HCT116 (cell line): ENCODE results near the gene PSMB7. TPM values are rescaled to one million over a fixed set of nuclear protein-coding genes. Genes with fewer than 3 reads are reported as not detected.

ENCODE experiments used
- ATAC-seq: fragments of 200-7000 bp; cut with Tn5 transposase; 2 replicates; pipeline ENCODE4 v1.9.1; 2020; ENCODE audit warnings: mild to moderate bottlenecking, moderate library complexity
- BruUV-seq: library from RNA; stranded (reverse); fragments of 400-500 nt; replicated peaks from 2 replicates; lab custom pipeline; 2021; lab: Mats Ljungman, UMichigan
- CTCF ChIA-PET: fragments of 300-600 bp; sonication (Branson Sonifier 250); formaldehyde crosslinking; loops from one replicate; lab custom pipeline; 2021; ENCODE audit warnings: antibody characterized with exemption; lab: Charles Lee
- POLR2A ChIA-PET: fragments of 300-600, 350-600 bp; sonication (Branson Sonifier 250); formaldehyde crosslinking; loops from one replicate; lab custom pipeline; 2021; ENCODE audit warnings: antibody characterized with exemption; lab: Charles Lee
- RAD21 ChIA-PET, 2 experiments: fragments of 300-600 bp; sonication (Branson Sonifier 250); formaldehyde crosslinking; loops; one replicate each; lab custom pipeline; 2023; ENCODE audit warnings: low total read pairs in 2 of 2; ENCODE audit not compliant: uncharacterized antibody in 2 of 2, unreplicated experiment in 2 of 2, low non-redundant PET in 1 of 2; lab: Charles Lee
- DNase-seq: peaks from one replicate; pipeline ENCODE4 v3.0.0-alpha.2; 2010; ENCODE audit warnings: low read depth, low spot score
- H2AFZ ChIP-seq: fragments of 200-600 bp; shearing (Covaris generic), sonication (generic); 2 replicates; pipeline ENCODE4 v1.6.1; 2017; ENCODE audit warnings: low read depth, mixed run types, mixed read lengths, antibody characterized with exemption, low read length; ENCODE audit not compliant: poor library complexity, severe bottlenecking
- H3K27ac ChIP-seq: 2 replicates; pipeline ENCODE4 v1.5.1; 2012; ENCODE audit warnings: low read depth, low read length
- H3K27me3 ChIP-seq: fragments of 200-600 bp; sonication (generic); 2 replicates; pipeline ENCODE4 v1.6.1; 2016; ENCODE audit warnings: mixed run types, low read length, mixed read lengths; ENCODE audit not compliant: insufficient read depth
- H3K36me3 ChIP-seq, 2 experiments: fragments of 200-500 bp in 1 of 2; fragments of 200-600 bp in 1 of 2; sonication (Bioruptor generic) in 1 of 2; sonication (generic) in 1 of 2; 2 replicates each; pipeline versions ENCODE4 v1.5.1 to v1.6.1; 2014 to 2016; ENCODE audit warnings: low read length in 2 of 2, inconsistent platforms in 1 of 2, mixed read lengths in 1 of 2, mixed run types in 1 of 2; ENCODE audit not compliant: insufficient read depth in 2 of 2, control insufficient read depth in 1 of 2
- H3K4me1 ChIP-seq, 2 experiments: fragments of 200-600 bp in 1 of 2; sonication (generic) in 1 of 2; 2 replicates each; pipeline versions ENCODE4 v1.5.1 to v1.6.1; 2012 to 2017; ENCODE audit warnings: low read length in 2 of 2, inconsistent platforms in 1 of 2, mild to moderate bottlenecking in 1 of 2, mixed read lengths in 1 of 2, mixed run types in 1 of 2, moderate library complexity in 1 of 2; ENCODE audit not compliant: insufficient read depth in 2 of 2, control insufficient read depth in 1 of 2
- H3K4me2 ChIP-seq: fragments of 200-600 bp; sonication (generic); 2 replicates; pipeline ENCODE4 v1.6.1; 2017; ENCODE audit warnings: mixed run types, low read length, mixed read lengths
- H3K4me3 ChIP-seq, 2 experiments: fragments of 200-600 bp in 1 of 2; sonication (generic) in 1 of 2; replicated peaks in 1 of 2; 2 replicates each; pipeline ENCODE4 v1.5.1; 2011 to 2016; ENCODE audit warnings: low read length in 2 of 2, control low read depth in 1 of 2, low read depth in 1 of 2, mild to moderate bottlenecking in 1 of 2, mixed read lengths in 1 of 2, mixed run types in 1 of 2
- H3K79me2 ChIP-seq: fragments of 200-600 bp; sonication (generic); 2 replicates; pipeline ENCODE4 v1.6.1; 2017; ENCODE audit warnings: mild to moderate bottlenecking, mixed run types, low read length, moderate library complexity, mixed read lengths; ENCODE audit not compliant: insufficient read depth
- H3K9ac ChIP-seq: fragments of 200-600 bp; sonication (generic); 2 replicates; pipeline ENCODE4 v1.6.1; 2016; ENCODE audit warnings: low read length, mixed read lengths
- H3K9me2 ChIP-seq: fragments of 200-600 bp; sonication (generic), shearing (Covaris generic); 2 replicates; pipeline ENCODE4 v1.6.1; 2017; ENCODE audit warnings: mixed run types, mild to moderate bottlenecking, moderate library complexity; ENCODE audit not compliant: insufficient read depth
- H3K9me3 ChIP-seq, 2 experiments: fragments of 200-500 bp in 1 of 2; fragments of 200-600 bp in 1 of 2; sonication (Bioruptor generic) in 1 of 2; sonication (generic) in 1 of 2; 2 replicates each; pipeline ENCODE4 v1.6.1; 2014 to 2017; ENCODE audit warnings: low read length in 2 of 2, mixed read lengths in 2 of 2, inconsistent platforms in 1 of 2, low read depth in 1 of 2, mild to moderate bottlenecking in 1 of 2, mixed run types in 1 of 2, moderate library complexity in 1 of 2; ENCODE audit not compliant: control insufficient read depth in 1 of 2, insufficient read depth in 1 of 2
- H4K20me1 ChIP-seq: fragments of 200-600 bp; sonication (generic), shearing (Covaris generic); 2 replicates; pipeline ENCODE4 v1.6.1; 2017; ENCODE audit warnings: mixed run types, mild to moderate bottlenecking, moderate library complexity; ENCODE audit not compliant: insufficient read depth
- CEBPB ChIP-seq: IDR thresholded peaks from 2 replicates; pipeline ENCODE4 v1.6.1; 2012; ENCODE audit warnings: low read depth
- POLR2AphosphoS5 ChIP-seq: IDR thresholded peaks from 2 replicates; pipeline ENCODE4 v1.6.1; 2011; ENCODE audit warnings: mild to moderate bottlenecking, low read depth, low read length, moderate library complexity
- YY1 ChIP-seq: IDR thresholded peaks from 2 replicates; pipeline ENCODE4 v1.6.1; 2011; ENCODE audit warnings: low read length, low read depth, moderate library complexity, mild to moderate bottlenecking; ENCODE audit not compliant: insufficient replicate concordance; ENCODE audit errors: extremely low read depth
- intact Hi-C: fragments of 100-400 bp; cut with micrococcal nuclease; formaldehyde crosslinking; loops from 2 replicates; pipeline ENCODE4 v1.10.0; 2022
- total RNA-seq: library from RNA; stranded (reverse); gene quantifications from one replicate; pipeline ENCODE4 v1.2.1, GENCODE V29; 2021; ENCODE audit not compliant: unreplicated experiment
- TF ChIP-seq, protein P1 (sequence below), 3 experiments: fragments of 200-600 bp in 1 of 3; sonication (generic) in 1 of 3; IDR thresholded peaks in 2 of 3; conservative IDR thresholded peaks in 1 of 3; 2 replicates each; pipeline ENCODE4 v1.5.1; 2012 to 2017; ENCODE audit warnings: low read depth in 2 of 3, low read length in 2 of 3, antibody characterized with exemption in 1 of 3, borderline replicate concordance in 1 of 3, control low read depth in 1 of 3, mild to moderate bottlenecking in 1 of 3, mixed read lengths in 1 of 3, mixed run types in 1 of 3, moderate library complexity in 1 of 3; ENCODE audit not compliant: insufficient read depth in 1 of 3

PSMB7 gene
- total RNA-seq, 1 experiment from 2014 or later = 222 TPM

- TF ChIP-seq, protein P1, sequence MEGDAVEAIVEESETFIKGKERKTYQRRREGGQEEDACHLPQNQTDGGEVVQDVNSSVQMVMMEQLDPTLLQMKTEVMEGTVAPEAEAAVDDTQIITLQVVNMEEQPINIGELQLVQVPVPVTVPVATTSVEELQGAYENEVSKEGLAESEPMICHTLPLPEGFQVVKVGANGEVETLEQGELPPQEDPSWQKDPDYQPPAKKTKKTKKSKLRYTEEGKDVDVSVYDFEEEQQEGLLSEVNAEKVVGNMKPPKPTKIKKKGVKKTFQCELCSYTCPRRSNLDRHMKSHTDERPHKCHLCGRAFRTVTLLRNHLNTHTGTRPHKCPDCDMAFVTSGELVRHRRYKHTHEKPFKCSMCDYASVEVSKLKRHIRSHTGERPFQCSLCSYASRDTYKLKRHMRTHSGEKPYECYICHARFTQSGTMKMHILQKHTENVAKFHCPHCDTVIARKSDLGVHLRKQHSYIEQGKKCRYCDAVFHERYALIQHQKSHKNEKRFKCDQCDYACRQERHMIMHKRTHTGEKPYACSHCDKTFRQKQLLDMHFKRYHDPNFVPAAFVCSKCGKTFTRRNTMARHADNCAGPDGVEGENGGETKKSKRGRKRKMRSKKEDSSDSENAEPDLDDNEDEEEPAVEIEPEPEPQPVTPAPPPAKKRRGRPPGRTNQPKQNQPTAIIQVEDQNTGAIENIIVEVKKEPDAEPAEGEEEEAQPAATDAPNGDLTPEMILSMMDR (IDR thresholded peaks at IDR 0.05 in 2 of 3, conservative IDR thresholded peaks at IDR 0.05 in 1 of 3; ENCODE audit: borderline replicate concordance in 1 of 3, insufficient read depth in 1 of 3, low read depth in 2 of 3, low read length in 2 of 3) = no peak
- TF ChIP-seq POLR2AphosphoS5 = no peak
- TF ChIP-seq, all 23 proteins: peak for 0
Observed at GRCh38 chr9:124307379-124308030, 107.7 kb downstream of the PSMB7 start (continued).

DNA sequence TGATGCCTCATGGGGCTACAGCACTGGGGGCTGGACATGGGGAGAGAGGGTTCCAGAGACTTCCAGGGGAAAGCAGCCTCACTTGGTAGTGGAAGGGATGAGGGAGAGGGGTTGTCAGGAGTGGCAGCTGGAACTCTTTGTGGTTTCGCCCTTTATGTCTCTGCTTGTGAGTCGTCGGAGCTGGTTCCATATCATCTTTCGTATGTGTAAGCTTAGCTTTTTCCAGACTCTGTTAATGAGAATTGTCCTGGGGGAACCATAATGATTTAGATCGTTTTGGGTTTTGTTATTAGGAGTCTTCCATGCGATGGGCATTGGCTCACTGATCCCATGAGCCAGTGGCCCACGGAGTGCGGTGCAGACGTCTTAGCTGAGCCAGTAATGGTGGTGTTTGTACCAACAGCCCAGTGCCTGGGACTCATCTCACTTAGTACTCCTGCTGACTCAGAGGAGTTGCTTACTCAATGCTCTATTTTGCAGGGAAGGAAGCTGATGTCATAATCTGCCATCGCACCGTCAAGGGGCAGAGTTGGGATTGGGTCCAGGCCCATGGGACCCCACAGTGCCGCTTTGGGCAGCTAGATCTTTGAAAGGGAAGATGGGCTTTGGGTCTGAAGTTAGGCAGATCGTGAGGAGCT lies 109.0 kb downstream of the PSMB7 start:
- CTCF ChIA-PET = no interaction called here
- H3K36me3 ChIP-seq = peaks cover 0 to 4% of the 10 kb centered on the region in 2 experiments; a peak in 1 of 4 replicates

More for the DNA sequence above, 109.0 kb downstream of the PSMB7 start:
- peak; percentile 31; the same call in 1 of the 2 replicates for ATAC-seq
- Histone ChIP-seq H2AFZ (no peak overlapping the region), H4K20me1 (no peaks in the 10 kb centered on the region), H3K27me3 (no peaks in the 10 kb centered on the region), H3K27ac (no peak overlapping the region), H3K4me3 (peak overlapping the region in 1 of 2 experiments; percentile 25; a peak in 2 of 4 replicates), H3K9me3 (no peaks in the 10 kb centered on the region), H3K4me1 (peaks cover 30 to 69% of the 10 kb centered on the region in 2 experiments), H3K79me2 (no peaks in the 10 kb centered on the region; the same call in 1 of the 2 replicates), H3K9ac (peak overlapping the region; percentile 33; the same call in 1 of the 2 replicates), H3K4me2 (peak overlapping the region; percentile 57), H3K9me2 (no peaks in the 10 kb centered on the region)
- POLR2A ChIA-PET = interaction anchor here (0.8 kb wide), 1 partner anchor 9 kb away, joined by 3 read pairs; no protein-coding TSS in a partner anchor
- BruUV-seq = no TSS peak
- RAD21 ChIA-PET = no interaction called here
- intact Hi-C loops = loop anchor here (5.0 kb wide), 1 partner anchor 49 kb away; the partner anchor contains the start of gene NEK6
- peak; percentile 38 for TF ChIP-seq YY1
- TF ChIP-seq CEBPB = no peak
- TF ChIP-seq, all 23 proteins: peak for 1
- peak; percentile 54 for DNase-seq
